ENCODE data around the gene SND1.

The SND1 gene

GRCh38 chr7:127913686-127914085 lies 261.7 kb downstream of the SND1 start:
- CTCF ChIA-PET, result no interaction called here
- no peak for DNase-seq
- Histone ChIP-seq H3K27me3 (replicated peaks in 2 of 5; ENCODE audit: control insufficient read depth in 4 of 5, insufficient read depth in 5 of 5, low read length in 4 of 5) (no peaks in the 10 kb centered on the region), H3K27ac (ENCODE audit: insufficient read depth in 1 of 2, low read depth in 1 of 2, low read length in 2 of 2, poor library complexity in 1 of 2, severe bottlenecking in 2 of 2) (no peak overlapping the region), H3K36me3 (ENCODE audit: control insufficient read depth in 4 of 4, insufficient read depth in 4 of 4, low read length in 3 of 4) (peaks cover 0 to 22% (median 3%) of the 10 kb centered on the region in 4 experiments), H3K4me1 (ENCODE audit: control extremely low read depth in 1 of 4, control insufficient read depth in 4 of 4, insufficient read depth in 4 of 4, low read length in 3 of 4) (peaks cover 0 to 4% (median 0%) of the 10 kb centered on the region in 4 experiments), H3K9me3 (ENCODE audit: control extremely low read depth in 1 of 5, control insufficient read depth in 4 of 5, insufficient read depth in 2 of 5, low read depth in 1 of 5, low read length in 4 of 5) (no peaks in the 10 kb centered on the region), H3K4me3 (ENCODE audit: control insufficient read depth in 1 of 7, extremely low read depth in 1 of 7, insufficient read depth in 4 of 7, low read depth in 2 of 7, low read length in 6 of 7) (no peak overlapping the region)
- POLR2A ChIA-PET, result no interaction called here
- 100% methylated on average over 2 of the region's 2 CpGs for WGBS (ENCODE audit: insufficient coverage)

- CTCF ChIA-PET, result no interaction called here
- peaks cover 0 to 17% (median 0%) of the 10 kb centered on the region in 4 experiments for H3K36me3 ChIP-seq (ENCODE audit: control insufficient read depth in 4 of 4, insufficient read depth in 4 of 4, low read length in 3 of 4)
- POLR2A ChIA-PET, result interaction anchor here (0.6 kb wide), 1 partner anchor 404 kb away, joined by 4 read pairs; no protein-coding TSS in a partner anchor
These were observed 262.7 kb downstream of the SND1 start for GRCh38 chr7:127914693-127915092.

GRCh38 chr7:127916735-127917134 lies 264.7 kb downstream of the SND1 start:
- CTCF ChIA-PET, result interaction anchor here (1.1 to 1.3 kb wide), 2 partner anchors 12 to 34 kb away, joined by 3 to 4 read pairs; no protein-coding TSS in a partner anchor
- Histone ChIP-seq H3K27me3 (replicated peaks in 2 of 5; ENCODE audit: control insufficient read depth in 4 of 5, insufficient read depth in 5 of 5, low read length in 4 of 5) (no peaks in the 10 kb centered on the region), H3K4me1 (ENCODE audit: control extremely low read depth in 1 of 4, control insufficient read depth in 4 of 4, insufficient read depth in 4 of 4, low read length in 3 of 4) (peaks cover 0 to 4% (median 0%) of the 10 kb centered on the region in 4 experiments), H3K27ac (ENCODE audit: insufficient read depth in 1 of 2, low read depth in 1 of 2, low read length in 2 of 2, poor library complexity in 1 of 2, severe bottlenecking in 2 of 2) (no peak overlapping the region), H3K36me3 (ENCODE audit: control insufficient read depth in 4 of 4, insufficient read depth in 4 of 4, low read length in 3 of 4) (peaks cover 0 to 8% (median 0%) of the 10 kb centered on the region in 4 experiments), H3K9me3 (ENCODE audit: control extremely low read depth in 1 of 5, control insufficient read depth in 4 of 5, insufficient read depth in 2 of 5, low read depth in 1 of 5, low read length in 4 of 5) (no peaks in the 10 kb centered on the region), H3K4me3 (ENCODE audit: control insufficient read depth in 1 of 7, extremely low read depth in 1 of 7, insufficient read depth in 4 of 7, low read depth in 2 of 7, low read length in 6 of 7) (no peak overlapping the region)
- POLR2A ChIA-PET, result interaction anchor here (0.6 kb wide), 1 partner anchor 30 kb away, joined by 3 read pairs; no protein-coding TSS in a partner anchor
- WGBS (ENCODE audit: insufficient coverage), result 92% methylated on average over 2 of the region's 3 CpGs
- no peak for DNase-seq

More at GRCh38 chr7:127914693-127915092, 262.7 kb downstream of the SND1 start:
- H3K27ac ChIP-seq (ENCODE audit: insufficient read depth in 1 of 2, low read depth in 1 of 2, low read length in 2 of 2, poor library complexity in 1 of 2, severe bottlenecking in 2 of 2), result no peak overlapping the region
- no peaks in the 10 kb centered on the region for H3K27me3 ChIP-seq (replicated peaks in 2 of 5; ENCODE audit: control insufficient read depth in 4 of 5, insufficient read depth in 5 of 5, low read length in 4 of 5)
- H3K4me1 ChIP-seq (ENCODE audit: control extremely low read depth in 1 of 4, control insufficient read depth in 4 of 4, insufficient read depth in 4 of 4, low read length in 3 of 4), result peaks cover 0 to 4% (median 0%) of the 10 kb centered on the region in 4 experiments
- no peak for DNase-seq
- no peaks in the 10 kb centered on the region for H3K9me3 ChIP-seq (ENCODE audit: control extremely low read depth in 1 of 5, control insufficient read depth in 4 of 5, insufficient read depth in 2 of 5, low read depth in 1 of 5, low read length in 4 of 5)
- no peak overlapping the region for H3K4me3 ChIP-seq (ENCODE audit: control insufficient read depth in 1 of 7, extremely low read depth in 1 of 7, insufficient read depth in 4 of 7, low read depth in 2 of 7, low read length in 6 of 7)
- WGBS (ENCODE audit: insufficient coverage), result 100% methylated on average over 5 of the region's 6 CpGs

- no peak overlapping the region for H3K27ac ChIP-seq (ENCODE audit: insufficient read depth in 1 of 2, low read depth in 1 of 2, low read length in 2 of 2, poor library complexity in 1 of 2, severe bottlenecking in 2 of 2)
- no peaks in the 10 kb centered on the region for H3K9me3 ChIP-seq (ENCODE audit: control extremely low read depth in 1 of 5, control insufficient read depth in 4 of 5, insufficient read depth in 2 of 5, low read depth in 1 of 5, low read length in 4 of 5)
- peaks cover 0 to under 1% (median 0%) of the 10 kb centered on the region in 4 experiments for H3K4me1 ChIP-seq (ENCODE audit: control extremely low read depth in 1 of 4, control insufficient read depth in 4 of 4, insufficient read depth in 4 of 4, low read length in 3 of 4)
- H3K27me3 ChIP-seq (replicated peaks in 2 of 5; ENCODE audit: control insufficient read depth in 4 of 5, insufficient read depth in 5 of 5, low read length in 4 of 5), result no peaks in the 10 kb centered on the region
- ChIA-PET CTCF (no interaction called here), POLR2A (no interaction called here)
- WGBS (ENCODE audit: insufficient coverage), result 91% methylated on average over 4 of the region's 8 CpGs
- no peak for DNase-seq
- no peak overlapping the region for H3K4me3 ChIP-seq (ENCODE audit: control insufficient read depth in 1 of 7, extremely low read depth in 1 of 7, insufficient read depth in 4 of 7, low read depth in 2 of 7, low read length in 6 of 7)
- peaks cover 0 to 8% (median 0%) of the 10 kb centered on the region in 4 experiments for H3K36me3 ChIP-seq (ENCODE audit: control insufficient read depth in 4 of 4, insufficient read depth in 4 of 4, low read length in 3 of 4)
These were observed 266.1 kb downstream of the SND1 start for GRCh38 chr7:127918130-127918529.

DNA sequence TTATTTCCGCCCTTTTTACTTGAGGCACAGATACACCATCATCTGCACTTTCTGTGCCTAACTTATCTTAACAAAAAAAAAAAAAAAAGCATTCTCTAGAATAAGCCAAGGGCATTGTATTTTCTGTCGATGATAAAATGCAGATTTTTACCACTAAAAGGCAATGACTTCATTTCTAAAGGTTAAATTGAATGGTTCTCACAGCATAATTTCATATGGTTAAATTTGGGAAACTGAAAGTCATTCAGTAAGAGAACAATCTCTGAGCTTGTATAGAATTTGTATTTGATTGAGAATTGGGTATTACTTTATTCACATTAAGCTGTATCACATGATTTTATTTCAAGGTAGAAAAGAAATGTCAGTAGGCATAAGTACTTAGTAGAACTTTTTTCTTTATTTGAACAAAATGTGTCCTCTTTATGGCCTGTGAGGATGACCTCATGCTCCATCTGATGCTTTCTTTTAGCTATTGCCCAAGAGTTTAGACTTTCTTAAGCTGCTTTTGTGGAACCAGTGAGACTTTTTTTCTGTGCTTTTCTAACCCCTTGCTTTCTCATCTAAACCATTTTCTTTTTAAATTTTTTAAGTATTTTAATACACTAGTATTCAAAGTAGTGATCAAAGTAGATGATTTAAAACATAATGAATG lies 268.9 kb downstream of the SND1 start:
- H3K36me3 ChIP-seq (ENCODE audit: control insufficient read depth in 4 of 4, insufficient read depth in 4 of 4, low read length in 3 of 4), result peaks cover 0 to 3% (median 0%) of the 10 kb centered on the region in 4 experiments
- no peaks in the 10 kb centered on the region for H3K9me3 ChIP-seq (ENCODE audit: control extremely low read depth in 1 of 5, control insufficient read depth in 4 of 5, insufficient read depth in 2 of 5, low read depth in 1 of 5, low read length in 4 of 5)
- no peak for DNase-seq
- POLR2A ChIA-PET, result no interaction called here
- no peaks in the 10 kb centered on the region for H3K4me1 ChIP-seq (ENCODE audit: control extremely low read depth in 1 of 4, control insufficient read depth in 4 of 4, insufficient read depth in 4 of 4, low read length in 3 of 4)
- WGBS (ENCODE audit: insufficient coverage), result 100% methylated on average over 1 of the region's 2 CpGs
- no peaks in the 10 kb centered on the region for H3K27me3 ChIP-seq (replicated peaks in 2 of 5; ENCODE audit: control insufficient read depth in 4 of 5, insufficient read depth in 5 of 5, low read length in 4 of 5)
- CTCF ChIA-PET, result interaction anchor here (0.7 kb wide), 1 partner anchor 12 kb away, joined by 3 read pairs; no protein-coding TSS in a partner anchor
- no peak overlapping the region for H3K27ac ChIP-seq (ENCODE audit: insufficient read depth in 1 of 2, low read depth in 1 of 2, low read length in 2 of 2, poor library complexity in 1 of 2, severe bottlenecking in 2 of 2)
- H3K4me3 ChIP-seq (ENCODE audit: control insufficient read depth in 1 of 7, extremely low read depth in 1 of 7, insufficient read depth in 4 of 7, low read depth in 2 of 7, low read length in 6 of 7), result no peak overlapping the region

- Histone ChIP-seq H3K4me1 (ENCODE audit: control extremely low read depth in 1 of 4, control insufficient read depth in 4 of 4, insufficient read depth in 4 of 4, low read length in 3 of 4) (no peaks in the 10 kb centered on the region), H3K27me3 (replicated peaks in 2 of 5; ENCODE audit: control insufficient read depth in 4 of 5, insufficient read depth in 5 of 5, low read length in 4 of 5) (no peaks in the 10 kb centered on the region), H3K27ac (ENCODE audit: insufficient read depth in 1 of 2, low read depth in 1 of 2, low read length in 2 of 2, poor library complexity in 1 of 2, severe bottlenecking in 2 of 2) (no peak overlapping the region), H3K36me3 (ENCODE audit: control insufficient read depth in 4 of 4, insufficient read depth in 4 of 4, low read length in 3 of 4) (peaks cover 0 to 3% (median 0%) of the 10 kb centered on the region in 4 experiments), H3K4me3 (ENCODE audit: control insufficient read depth in 1 of 7, extremely low read depth in 1 of 7, insufficient read depth in 4 of 7, low read depth in 2 of 7, low read length in 6 of 7) (no peak overlapping the region), H3K9me3 (ENCODE audit: control extremely low read depth in 1 of 5, control insufficient read depth in 4 of 5, insufficient read depth in 2 of 5, low read depth in 1 of 5, low read length in 4 of 5) (no peaks in the 10 kb centered on the region)
- DNase-seq, result no peak
- ChIA-PET CTCF (no interaction called here), POLR2A (no interaction called here)
- 100% methylated on average over 1 of the region's 1 CpG for WGBS (ENCODE audit: insufficient coverage)
These were observed 270.7 kb downstream of the SND1 start for GRCh38 chr7:127922656-127923055.

- POLR2A ChIA-PET, result no interaction called here
- Histone ChIP-seq H3K27me3 (replicated peaks in 2 of 5; ENCODE audit: control insufficient read depth in 4 of 5, insufficient read depth in 5 of 5, low read length in 4 of 5) (no peaks in the 10 kb centered on the region), H3K9me3 (ENCODE audit: control extremely low read depth in 1 of 5, control insufficient read depth in 4 of 5, insufficient read depth in 2 of 5, low read depth in 1 of 5, low read length in 4 of 5) (no peaks in the 10 kb centered on the region), H3K4me1 (ENCODE audit: control extremely low read depth in 1 of 4, control insufficient read depth in 4 of 4, insufficient read depth in 4 of 4, low read length in 3 of 4) (no peaks in the 10 kb centered on the region), H3K36me3 (ENCODE audit: control insufficient read depth in 4 of 4, insufficient read depth in 4 of 4, low read length in 3 of 4) (peaks cover 4 to 9% (median 7%) of the 10 kb centered on the region in 4 experiments), H3K4me3 (ENCODE audit: control insufficient read depth in 1 of 7, extremely low read depth in 1 of 7, insufficient read depth in 4 of 7, low read depth in 2 of 7, low read length in 6 of 7) (no peak overlapping the region), H3K27ac (ENCODE audit: insufficient read depth in 1 of 2, low read depth in 1 of 2, low read length in 2 of 2, poor library complexity in 1 of 2, severe bottlenecking in 2 of 2) (no peak overlapping the region)
- no peak for DNase-seq
- CTCF ChIA-PET, result no interaction called here
These were observed 272.9 kb downstream of the SND1 start for GRCh38 chr7:127924874-127925273.

Measured in common myeloid progenitor, CD34-positive (primary cell).